ENCODE results near the gene TRIM68.

DNA sequence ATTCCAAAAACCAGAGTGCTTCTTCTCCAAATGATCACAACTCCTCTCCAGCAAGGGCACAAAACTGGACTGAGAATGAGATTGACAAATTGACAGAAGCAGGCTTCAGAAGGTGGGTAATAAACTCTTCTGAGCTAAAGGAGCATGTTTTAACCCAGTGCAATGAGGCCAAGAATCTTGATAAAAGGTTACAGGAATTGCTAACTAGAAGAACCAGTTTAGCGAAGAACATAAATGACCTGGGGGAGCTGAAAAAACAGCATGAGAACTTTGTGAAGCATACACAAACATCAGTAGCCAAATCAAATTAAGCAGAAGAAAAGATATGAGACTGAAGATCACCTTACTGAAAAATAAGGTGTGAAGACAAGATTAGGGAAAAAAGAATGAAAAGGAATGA is 47.6 kb downstream of the TRIM68 start:
- TF ChIP-seq, protein P1, sequence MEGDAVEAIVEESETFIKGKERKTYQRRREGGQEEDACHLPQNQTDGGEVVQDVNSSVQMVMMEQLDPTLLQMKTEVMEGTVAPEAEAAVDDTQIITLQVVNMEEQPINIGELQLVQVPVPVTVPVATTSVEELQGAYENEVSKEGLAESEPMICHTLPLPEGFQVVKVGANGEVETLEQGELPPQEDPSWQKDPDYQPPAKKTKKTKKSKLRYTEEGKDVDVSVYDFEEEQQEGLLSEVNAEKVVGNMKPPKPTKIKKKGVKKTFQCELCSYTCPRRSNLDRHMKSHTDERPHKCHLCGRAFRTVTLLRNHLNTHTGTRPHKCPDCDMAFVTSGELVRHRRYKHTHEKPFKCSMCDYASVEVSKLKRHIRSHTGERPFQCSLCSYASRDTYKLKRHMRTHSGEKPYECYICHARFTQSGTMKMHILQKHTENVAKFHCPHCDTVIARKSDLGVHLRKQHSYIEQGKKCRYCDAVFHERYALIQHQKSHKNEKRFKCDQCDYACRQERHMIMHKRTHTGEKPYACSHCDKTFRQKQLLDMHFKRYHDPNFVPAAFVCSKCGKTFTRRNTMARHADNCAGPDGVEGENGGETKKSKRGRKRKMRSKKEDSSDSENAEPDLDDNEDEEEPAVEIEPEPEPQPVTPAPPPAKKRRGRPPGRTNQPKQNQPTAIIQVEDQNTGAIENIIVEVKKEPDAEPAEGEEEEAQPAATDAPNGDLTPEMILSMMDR (IDR thresholded peaks at IDR 0.05; ENCODE audit: insufficient read depth, low read depth, low read length) = no peak
- no peak for TF ChIP-seq EZH2 (IDR thresholded peaks at IDR 0.05; ENCODE audit: insufficient read depth, low read length)

All from astrocyte (in vitro differentiated cells and primary cell).